ENCODE results near the gene KNDC1. TPM values are rescaled to one million over a fixed set of nuclear protein-coding genes. Genes with fewer than 3 reads are reported as not detected.
"Not testable (repeated sequence)": the region's sequence is repeated elsewhere in the genome, so short reads cannot be mapped to it uniquely, and the experiment has no call there.

Gene KNDC1, protein sequence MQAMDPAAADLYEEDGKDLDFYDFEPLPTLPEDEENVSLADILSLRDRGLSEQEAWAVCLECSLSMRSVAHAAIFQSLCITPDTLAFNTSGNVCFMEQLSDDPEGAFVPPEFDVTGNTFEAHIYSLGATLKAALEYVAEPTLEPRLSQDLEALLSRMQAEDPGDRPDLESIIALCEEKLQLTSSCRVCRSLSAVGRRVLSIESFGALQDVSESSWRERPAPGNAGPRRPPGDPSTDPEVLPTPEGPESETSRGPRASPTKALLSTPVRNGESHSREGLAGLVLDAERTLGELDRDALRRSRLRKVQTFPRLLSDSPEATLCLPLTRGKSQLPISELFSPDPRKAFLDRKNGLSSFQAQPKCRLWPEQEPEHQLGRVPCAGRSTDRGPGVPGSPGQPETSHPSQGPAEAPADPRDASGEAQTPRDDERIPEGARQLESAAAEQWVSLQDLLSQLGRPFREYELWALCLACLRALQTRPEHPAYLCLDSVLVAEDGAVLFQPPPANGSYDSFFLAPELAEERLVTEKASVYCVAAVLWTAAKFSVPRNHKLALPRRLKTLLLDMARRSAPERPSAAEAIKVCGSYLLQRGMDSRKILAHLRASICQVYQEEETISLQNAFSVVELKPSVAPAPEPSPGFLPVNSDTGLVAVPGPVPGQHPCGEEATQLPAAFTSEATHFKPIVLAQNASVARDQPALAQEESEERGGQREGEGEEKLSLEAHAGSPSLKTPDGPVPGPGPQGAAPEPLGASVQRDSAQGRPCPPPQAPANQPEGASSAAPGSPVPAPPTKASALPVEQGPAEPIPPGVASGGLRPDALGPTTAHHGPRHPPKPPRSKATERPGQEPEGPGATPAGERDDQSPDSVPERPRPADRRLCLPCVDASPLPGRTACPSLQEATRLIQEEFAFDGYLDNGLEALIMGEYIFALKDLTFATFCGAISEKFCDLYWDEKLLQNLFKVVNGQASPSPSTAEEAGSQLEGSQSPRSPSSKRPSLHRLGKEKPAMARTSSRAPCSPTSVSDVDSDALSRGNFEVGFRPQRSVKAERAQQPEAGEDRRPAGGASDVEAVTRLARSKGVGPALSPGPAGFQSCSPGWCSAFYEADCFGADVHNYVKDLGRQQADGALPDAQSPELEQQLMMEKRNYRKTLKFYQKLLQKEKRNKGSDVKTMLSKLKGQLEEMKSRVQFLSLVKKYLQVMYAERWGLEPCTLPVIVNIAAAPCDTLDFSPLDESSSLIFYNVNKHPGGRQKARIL (N-terminal part only)
- total RNA-seq: under 1 TPM; 0.33 to 0.37 TPM
- long read RNA-seq, donor 1: 0 reads
- long read RNA-seq, donor 2, partial matches to known transcripts: 2 of 2 reads
- long read RNA-seq, donor 2, other reads (novel, unspliced or antisense): 0 of 2 reads

DNA sequence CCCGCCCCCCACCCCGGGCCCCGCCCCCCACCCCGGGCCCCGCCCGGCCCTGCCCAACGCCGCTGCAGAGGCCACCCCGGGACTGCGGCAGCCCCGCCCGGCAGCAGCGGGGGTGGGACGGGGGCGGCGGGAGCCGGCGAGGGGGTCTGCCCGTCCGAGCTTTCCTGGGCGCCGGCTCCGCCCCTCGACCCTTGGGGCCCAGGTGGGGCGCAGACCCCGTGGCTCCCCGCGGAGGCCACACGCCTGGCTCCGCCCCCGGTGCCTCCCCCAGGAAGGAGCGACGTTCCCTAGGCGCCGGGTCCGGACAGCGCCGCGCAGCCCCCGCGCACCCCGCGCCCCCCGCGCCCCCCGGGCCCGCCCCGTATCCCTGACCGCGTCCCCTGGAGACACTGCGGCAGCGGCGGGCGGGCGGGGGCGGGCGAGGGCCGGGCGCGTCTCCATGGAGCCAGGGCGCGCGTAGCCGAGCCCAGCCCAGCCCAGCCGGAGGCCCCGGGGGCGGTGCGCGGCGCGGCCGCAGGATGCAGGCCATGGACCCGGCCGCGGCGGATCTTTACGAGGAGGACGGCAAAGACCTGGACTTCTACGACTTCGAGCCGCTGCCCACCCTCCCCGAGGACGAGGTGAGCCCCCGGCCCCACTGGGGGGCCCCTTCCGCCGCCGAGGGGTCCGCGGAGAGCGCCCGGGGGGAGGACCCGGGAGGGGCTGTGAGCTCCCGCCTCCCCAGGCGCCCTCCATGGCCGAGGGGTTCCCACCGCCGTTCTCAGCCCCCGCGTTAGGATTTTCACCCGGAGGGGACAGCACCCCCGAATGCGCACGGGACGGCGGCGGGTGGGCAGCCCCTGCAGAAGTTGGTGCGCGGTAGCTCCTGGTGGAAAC lies at the start of gene KNDC1:
KNDC1 (plus strand) TSS at position 270 of the 876 bp plus-strand sequence; CDS start at position 519, 249 bp downstream.
- intact Hi-C loops (cut with DNase I): loop anchor here in 1 of 2 donors (5.0 kb wide), 1 partner anchor 508 kb away; no protein-coding TSS in a partner anchor
- DNase-seq (ENCODE audit: low spot score): peak; percentile 79

DNA sequence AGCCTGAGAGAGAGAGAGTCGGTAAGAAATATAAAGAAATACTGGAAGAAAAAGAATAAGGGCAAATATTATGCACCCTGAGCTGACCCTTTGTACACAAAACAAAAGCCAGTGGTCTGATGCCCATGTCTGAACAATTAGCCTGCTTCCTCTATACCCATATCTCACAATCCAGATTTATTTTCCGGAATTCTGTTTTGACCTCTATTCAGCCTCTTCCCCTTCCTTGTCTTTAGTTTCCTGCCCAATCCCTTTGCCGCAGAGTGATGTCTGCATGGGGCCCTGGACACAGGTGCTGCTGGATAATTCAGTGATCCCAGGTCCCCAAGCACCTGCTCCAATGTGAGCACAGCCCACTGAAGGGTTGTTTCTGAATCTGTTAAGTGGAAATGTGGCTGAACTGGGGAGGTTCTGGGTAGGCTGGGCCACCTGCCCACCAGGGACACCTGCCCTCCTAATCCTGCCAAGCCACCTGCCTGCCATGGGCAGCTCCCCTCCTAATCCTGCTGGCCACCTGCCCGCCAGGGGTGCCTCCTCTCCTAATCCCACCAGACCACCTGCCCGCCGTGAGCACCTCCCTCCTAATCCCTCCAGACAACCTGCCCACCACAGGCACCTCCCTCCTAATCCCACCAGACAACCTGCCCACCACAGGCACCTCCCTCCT lies 49.3 kb upstream of the KNDC1 start:
- intact Hi-C loops (cut with DNase I): no loop called here
- DNase-seq (ENCODE audit: low spot score): no peak

DNA sequence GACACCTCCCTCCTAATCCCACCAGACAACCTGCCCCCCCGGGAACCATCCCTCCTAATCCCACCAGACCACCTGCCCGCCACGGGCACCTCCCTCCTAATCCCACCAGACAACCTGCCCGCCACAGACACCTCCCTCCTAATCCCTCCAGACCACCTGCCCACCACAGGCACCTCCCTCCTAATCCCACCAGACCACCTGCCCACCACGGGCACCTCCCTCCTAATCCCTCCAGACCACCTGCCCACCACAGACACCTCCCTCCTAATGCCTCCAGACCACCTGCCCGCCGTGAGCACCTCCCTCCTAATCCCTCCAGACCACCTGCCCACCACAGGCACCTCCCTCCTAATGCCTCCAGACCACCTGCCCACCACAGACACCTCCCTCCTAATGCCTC lies 48.4 kb upstream of the KNDC1 start:
- intact Hi-C loops (cut with DNase I); DNase-seq (ENCODE audit: low spot score): not testable (repeated sequence)

DNA sequence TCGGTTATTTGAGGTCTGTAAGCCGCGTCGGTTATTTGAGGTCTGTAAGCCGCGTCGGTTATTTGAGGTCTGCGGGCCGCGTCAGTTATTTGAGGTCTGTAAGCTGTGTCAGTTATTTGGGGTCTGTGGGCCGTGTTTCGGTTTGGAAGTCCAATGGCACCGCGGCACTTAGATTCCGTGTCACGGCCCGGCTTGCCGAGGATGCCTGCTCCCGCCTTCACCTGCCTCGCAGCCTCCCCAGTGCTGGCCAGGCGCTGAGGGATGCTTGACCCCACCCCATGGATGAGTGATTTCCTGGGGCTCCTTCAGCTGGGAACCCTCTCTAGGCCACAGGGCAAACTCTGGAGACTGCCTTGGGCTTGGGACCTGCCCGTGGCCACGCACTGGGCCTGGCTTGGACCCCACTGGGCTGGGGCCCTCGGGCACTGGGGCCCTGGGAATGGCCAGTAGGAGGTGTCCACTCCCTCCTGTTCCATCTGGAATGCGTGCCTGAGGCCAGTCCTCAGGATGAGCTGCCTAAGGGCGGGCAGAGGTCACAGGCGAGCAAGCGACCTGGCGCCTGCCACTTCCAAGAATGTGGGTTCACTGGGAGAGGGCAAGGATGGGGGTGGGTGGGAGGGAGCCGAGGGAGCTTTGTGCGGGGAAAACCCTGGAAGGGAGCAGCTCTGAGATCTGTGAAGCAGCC lies 46.7 kb upstream of the KNDC1 start:
- intact Hi-C loops (cut with DNase I): no loop called here

DNA sequence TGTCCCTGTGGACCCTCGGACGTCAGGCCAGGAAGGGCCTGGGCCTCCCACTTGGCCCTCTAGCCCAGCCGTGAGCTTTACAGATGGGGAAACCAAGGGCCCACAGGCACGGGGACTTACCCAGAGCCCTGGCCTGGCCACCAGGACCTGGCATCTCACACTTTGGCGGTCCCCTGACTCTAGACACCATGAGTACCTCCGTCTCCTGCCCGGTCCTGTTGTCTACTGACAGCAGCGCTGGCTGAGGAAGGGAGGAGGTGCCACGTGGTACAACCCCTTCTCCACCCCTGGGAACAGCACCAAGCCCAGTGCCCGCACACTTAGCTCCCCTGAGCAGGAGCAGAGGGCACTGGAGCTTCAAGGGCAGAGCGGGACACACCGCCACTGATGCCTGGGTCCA lies 46.2 kb upstream of the KNDC1 start:
- DNase-seq (ENCODE audit: low spot score): peak; percentile 77
- intact Hi-C loops (cut with DNase I): no loop called here

More for the DNA sequence above, 46.7 kb upstream of the KNDC1 start:
- peak; percentile 62 for DNase-seq (ENCODE audit: low spot score)

DNA sequence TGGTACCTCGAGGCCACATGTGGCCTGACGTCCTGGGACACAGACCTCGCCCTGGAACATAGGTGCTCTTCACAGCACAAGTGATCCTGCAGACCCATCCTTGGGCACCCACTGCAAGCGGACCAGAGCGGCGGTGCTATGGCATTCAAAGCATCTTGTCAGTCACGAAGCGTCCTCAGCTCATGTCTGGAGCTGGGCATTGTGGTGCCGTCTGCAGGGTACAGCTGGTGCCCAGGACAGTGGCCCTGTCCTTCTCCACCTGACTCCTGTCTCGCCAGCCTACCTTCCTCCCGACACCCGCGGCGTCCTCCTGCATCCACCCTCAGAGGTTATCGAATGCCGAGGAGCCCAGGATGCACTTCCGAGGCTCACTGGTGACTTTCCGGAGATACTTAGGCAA lies 45.8 kb upstream of the KNDC1 start:
- DNase-seq (ENCODE audit: low spot score): peak; percentile 62
- intact Hi-C loops (cut with DNase I): no loop called here

DNA sequence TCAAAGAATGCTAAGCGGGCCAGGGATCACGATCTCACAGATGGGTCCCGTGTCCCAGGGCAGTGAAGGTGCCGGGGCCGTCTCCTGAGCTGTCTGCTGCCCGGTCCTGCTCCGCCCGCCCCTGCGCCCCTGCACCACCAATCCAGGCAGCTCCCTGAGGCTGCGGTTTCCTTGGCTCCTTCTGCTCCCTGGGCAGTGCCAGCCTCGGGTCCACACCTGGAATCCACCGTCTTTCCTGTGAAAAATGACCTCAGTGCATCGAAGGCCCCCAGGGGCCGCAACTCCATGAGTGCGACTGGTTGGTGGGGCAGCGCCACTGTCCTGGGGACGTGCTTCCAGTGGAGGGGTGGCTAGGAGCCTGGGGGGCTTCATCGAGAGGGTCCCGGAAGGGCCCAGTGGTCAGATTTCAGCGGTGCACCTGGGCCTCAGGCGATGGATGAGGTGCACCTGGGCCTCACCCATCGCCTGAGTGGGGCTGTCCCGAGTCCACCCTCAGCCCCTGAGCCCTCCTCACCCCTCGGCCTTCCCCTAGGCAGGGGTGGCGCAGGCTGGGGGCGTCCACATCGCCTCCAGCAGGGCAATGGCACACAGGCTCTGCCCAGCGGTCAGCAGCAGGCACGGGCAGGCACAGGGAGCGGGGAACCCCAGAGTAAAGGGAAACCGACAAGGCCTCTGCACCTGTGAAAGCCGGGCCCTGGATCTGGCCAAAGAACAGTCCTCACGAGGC lies 45.1 kb upstream of the KNDC1 start:
- intact Hi-C loops (cut with DNase I): no loop called here
- peak; percentile 50 for DNase-seq (ENCODE audit: low spot score)

DNA sequence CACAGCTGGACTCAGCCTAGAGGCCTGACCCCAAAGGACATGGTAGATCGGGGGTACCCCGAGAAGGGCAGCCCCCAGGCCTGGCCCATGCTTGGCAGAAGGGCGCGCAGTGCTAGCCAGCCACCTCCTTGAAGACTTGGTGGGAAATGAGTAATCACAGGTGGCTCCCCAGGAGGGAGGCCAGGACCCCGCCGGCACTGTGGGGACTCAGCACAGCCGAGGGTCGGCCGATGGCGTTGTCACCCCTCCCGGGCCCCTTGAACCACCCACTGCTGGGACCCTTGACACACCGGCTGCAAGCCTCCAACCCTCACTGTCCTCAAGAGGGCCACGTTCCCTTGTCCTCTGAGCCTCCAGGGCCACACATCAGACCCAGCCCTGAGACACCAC lies 44.6 kb upstream of the KNDC1 start:
- peak; percentile 73 for DNase-seq (ENCODE audit: low spot score)
- intact Hi-C loops (cut with DNase I): no loop called here

DNA sequence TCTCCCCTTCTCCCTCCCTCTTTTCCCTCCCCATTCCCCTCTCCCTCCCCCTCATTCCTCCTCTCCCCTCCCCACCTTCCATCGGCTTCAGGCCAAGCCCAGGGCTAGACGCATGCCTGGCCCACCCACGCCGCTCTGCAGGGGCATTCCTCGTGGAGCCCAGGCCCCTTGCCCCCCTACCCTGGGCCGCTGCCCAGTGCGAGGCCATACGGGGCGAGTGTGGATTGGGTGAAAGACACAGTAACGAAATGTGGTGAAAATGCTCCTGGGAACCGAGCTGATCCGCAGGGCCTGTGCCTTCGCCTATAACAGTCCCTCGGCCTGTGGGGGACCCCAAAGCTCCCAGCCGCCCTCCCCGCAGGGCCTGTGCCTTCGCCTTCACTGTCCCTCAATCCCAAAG lies 44.0 kb upstream of the KNDC1 start:
- peak; percentile 64 for DNase-seq (ENCODE audit: low spot score)
- intact Hi-C loops (cut with DNase I): no loop called here

DNA sequence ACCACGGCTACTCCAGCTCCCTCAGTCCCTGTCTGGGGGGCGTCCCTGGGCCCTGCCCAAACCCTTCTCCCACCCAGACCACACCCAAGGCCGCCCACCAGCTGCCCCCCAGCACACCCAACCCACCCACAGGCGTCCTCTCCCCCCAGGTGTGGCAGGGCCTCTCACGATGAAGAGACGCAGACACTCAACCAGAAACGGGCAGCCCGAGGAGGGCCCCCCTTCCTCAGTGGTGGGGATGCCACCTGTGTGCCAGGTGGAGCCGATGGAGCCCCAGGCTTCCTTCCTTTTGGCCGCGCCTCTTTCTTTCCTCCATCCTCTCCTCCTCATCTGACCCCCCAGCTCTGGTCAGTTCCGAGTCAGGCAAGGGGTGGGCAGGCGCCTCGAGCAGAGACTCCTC lies 43.6 kb upstream of the KNDC1 start:
- intact Hi-C loops (cut with DNase I): no loop called here
- DNase-seq (ENCODE audit: low spot score): peak; percentile 50

DNA sequence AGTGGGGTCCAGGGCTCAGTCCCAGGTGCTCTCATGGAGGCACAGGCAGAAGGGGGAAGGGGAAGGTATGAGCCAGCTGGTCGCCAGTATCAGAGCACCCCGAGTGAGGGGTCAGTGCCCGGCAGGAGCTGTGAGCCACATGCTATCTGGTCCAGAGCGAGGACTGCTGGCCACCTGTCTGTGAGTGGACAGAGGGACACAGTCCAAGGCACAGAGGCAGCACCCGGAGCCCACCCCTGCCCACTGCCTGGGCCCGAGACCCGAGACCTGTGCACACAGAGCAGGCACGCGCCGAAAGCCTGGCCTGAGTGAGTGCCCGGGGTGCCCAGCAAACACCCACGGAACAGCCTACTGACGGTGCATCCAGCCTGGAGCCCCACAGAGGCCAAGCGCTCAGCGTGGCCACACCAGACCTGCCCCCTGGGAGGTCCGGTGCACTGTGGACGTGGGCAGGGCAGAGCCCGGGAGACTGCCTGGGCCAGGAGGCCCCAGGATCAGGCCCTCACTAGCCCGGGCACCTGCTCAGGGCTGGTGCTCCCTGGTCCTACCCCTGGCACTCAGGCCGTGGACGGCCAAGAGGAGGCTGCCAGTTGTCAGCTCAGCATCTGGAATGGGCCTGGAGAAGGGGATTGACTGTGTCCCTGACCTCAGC lies 42.9 kb upstream of the KNDC1 start:
- DNase-seq (ENCODE audit: low spot score): peak; percentile 72
- intact Hi-C loops (cut with DNase I): no loop called here

DNA sequence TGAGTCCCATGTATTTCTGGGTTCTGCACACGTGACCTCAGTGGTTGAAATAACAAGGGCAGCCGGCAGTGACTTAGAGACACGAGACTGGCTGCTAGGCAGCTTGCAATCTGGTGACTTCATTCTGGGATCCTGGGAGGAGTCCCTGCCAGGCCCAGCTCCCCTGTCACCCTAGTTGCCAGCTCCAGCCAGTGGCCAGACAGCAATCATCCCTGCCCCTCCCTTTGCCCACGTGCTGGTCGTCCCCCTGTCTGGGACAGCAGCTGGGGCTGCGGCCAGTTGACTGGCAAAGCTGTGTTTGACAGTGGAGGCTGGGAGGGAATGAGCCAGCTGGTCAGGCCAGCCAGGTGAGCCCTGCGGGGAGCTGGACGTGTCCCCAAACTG lies 42.3 kb upstream of the KNDC1 start:
- peak; percentile 70 for DNase-seq (ENCODE audit: low spot score)
- intact Hi-C loops (cut with DNase I): no loop called here

DNA sequence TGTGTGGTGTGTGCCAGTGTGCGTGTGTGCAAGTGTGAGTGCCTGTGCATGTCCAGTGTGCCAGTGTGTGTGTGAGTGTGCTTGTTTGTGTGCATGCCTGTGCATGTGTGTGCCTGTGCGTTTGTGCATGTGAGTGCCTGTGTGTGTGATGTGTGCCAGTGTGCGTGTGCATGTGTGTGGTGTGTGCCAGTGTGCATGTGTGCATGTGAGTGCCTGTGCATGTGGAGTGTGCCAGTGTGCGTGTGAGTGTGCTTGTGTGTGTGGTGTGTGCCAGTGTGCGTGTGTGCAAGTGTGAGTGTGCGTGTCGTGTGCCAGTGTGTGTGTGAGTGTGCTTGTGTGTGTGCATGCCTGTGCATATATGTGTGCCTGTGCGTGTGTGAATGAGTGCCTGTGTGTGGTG lies 38.5 kb upstream of the KNDC1 start:
- no peak for DNase-seq (ENCODE audit: low spot score)
- intact Hi-C loops (cut with DNase I): loop anchor here (5.0 to 10.0 kb wide), 2 partner anchors 177 to 179 kb away; partner anchors contain the start of gene CFAP46 (in 2 of the 2)

DNA sequence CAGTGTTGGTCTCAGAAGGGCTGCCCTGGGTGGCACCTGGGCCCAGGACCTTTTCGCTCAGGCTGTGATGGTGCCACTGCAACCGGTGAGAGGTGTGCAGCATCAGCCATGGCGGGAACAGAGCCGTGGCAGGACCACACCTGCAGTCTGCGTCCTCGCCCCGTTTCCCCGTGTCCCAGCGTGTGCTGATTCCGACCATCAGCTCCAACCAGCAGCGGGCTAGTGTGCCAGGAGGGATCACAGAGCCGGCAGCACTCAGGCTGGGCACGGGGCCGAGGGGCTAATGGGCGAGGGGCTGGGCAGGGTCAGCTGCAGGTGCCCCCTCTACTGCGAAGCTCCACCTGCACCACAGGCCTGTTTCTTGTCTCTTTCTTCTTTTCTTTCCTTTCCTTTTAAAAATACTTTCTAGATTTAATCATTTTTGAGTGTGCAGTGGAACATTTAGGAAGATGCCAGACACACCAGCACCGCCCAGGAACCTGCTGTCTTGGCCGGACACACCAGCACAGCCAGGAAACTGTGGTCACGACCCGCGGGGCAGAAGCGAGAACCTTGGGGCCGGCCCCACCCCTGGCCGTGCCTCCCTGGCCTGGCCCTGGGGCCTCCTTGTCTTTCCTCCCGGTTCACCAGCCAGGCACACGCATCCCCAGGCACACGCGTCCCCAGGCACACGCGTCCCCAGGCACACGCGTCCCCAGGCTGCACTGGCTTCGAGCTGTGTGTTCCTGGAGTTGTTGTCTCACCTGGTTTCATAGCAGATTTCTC lies 37.7 kb upstream of the KNDC1 start:
- DNase-seq (ENCODE audit: low spot score): peak; percentile 76
- intact Hi-C loops (cut with DNase I): loop anchor here (5.0 to 10.0 kb wide), 2 partner anchors 178 to 180 kb away; partner anchors contain the start of gene CFAP46 (in 2 of the 2)
